H9 (cell line): ENCODE data around the gene TRNP1. TPM values are rescaled to one million over a fixed set of nuclear protein-coding genes. Genes with fewer than 3 reads are reported as not detected.

Experiments used
- DNase-seq: peaks from one replicate; pipeline ENCODE4 v3.0.0-alpha.2; 2017
- H2AFZ ChIP-seq: one replicate; pipeline ENCODE4 v1.6.1; 2013; ENCODE audit warnings: mild to moderate bottlenecking, low read length, control low read depth, moderate library complexity
- H2AK5ac ChIP-seq: 2 replicates; pipeline ENCODE4 v1.6.1; 2013; ENCODE audit warnings: low read length, control low read depth, mixed read lengths; ENCODE audit not compliant: insufficient read length
- H2BK120ac ChIP-seq: one replicate; pipeline ENCODE4 v1.6.1; 2013; ENCODE audit warnings: low read depth, mild to moderate bottlenecking, low read length, control low read depth, inconsistent platforms; ENCODE audit not compliant: poor library complexity, severe bottlenecking
- H2BK12ac ChIP-seq: 2 replicates; pipeline ENCODE4 v1.6.1; 2013; ENCODE audit warnings: low read length, control low read depth, mixed read lengths, low read depth; ENCODE audit not compliant: insufficient read length
- H2BK15ac ChIP-seq: 2 replicates; pipeline ENCODE4 v1.6.1; 2013; ENCODE audit warnings: low read depth, low read length, control low read depth
- H2BK20ac ChIP-seq: one replicate; pipeline ENCODE4 v1.6.1; 2013; ENCODE audit warnings: low read depth, mild to moderate bottlenecking, low read length, control low read depth, inconsistent platforms; ENCODE audit not compliant: poor library complexity, severe bottlenecking
- H2BK5ac ChIP-seq: 2 replicates; pipeline ENCODE4 v1.6.1; 2013; ENCODE audit warnings: low read length, control low read depth, mixed read lengths; ENCODE audit not compliant: insufficient read length
- H3K14ac ChIP-seq: 2 replicates; pipeline ENCODE4 v1.6.1; 2013; ENCODE audit warnings: low read length, control low read depth; ENCODE audit not compliant: insufficient read depth
- H3K18ac ChIP-seq: 2 replicates; pipeline ENCODE4 v1.6.1; 2013; ENCODE audit warnings: low read depth, mild to moderate bottlenecking, mixed read lengths, low read length, control low read depth; ENCODE audit not compliant: insufficient read length
- H3K23ac ChIP-seq: 2 replicates; pipeline ENCODE4 v1.6.1; 2013; ENCODE audit warnings: low read length, control low read depth, mixed read lengths, low read depth; ENCODE audit not compliant: insufficient read length
- H3K23me2 ChIP-seq: 2 replicates; pipeline ENCODE4 v1.6.1; 2013; ENCODE audit warnings: low read depth, mild to moderate bottlenecking, mixed read lengths, low read length, control low read depth; ENCODE audit not compliant: insufficient read length, poor library complexity, severe bottlenecking
- H3K27ac ChIP-seq: 2 replicates; pipeline ENCODE4 v1.5.1; 2013; ENCODE audit warnings: low read length, control low read depth, mixed read lengths, low read depth; ENCODE audit not compliant: insufficient read length
- H3K27me3 ChIP-seq: 2 replicates; pipeline ENCODE4 v1.6.1; 2013; ENCODE audit warnings: low read length, control low read depth, inconsistent platforms; ENCODE audit not compliant: insufficient read depth
- H3K4ac ChIP-seq: 2 replicates; pipeline ENCODE4 v1.6.1; 2013; ENCODE audit warnings: low read depth, mild to moderate bottlenecking, control low read depth, inconsistent platforms, low read length, moderate library complexity
- H3K4me1 ChIP-seq: 2 replicates; pipeline ENCODE4 v1.6.1; 2013; ENCODE audit warnings: low read length, control low read depth, inconsistent platforms; ENCODE audit not compliant: insufficient read depth
- H3K4me2 ChIP-seq: 2 replicates; pipeline ENCODE4 v1.6.1; 2013; ENCODE audit warnings: low read length, control low read depth, mixed read lengths; ENCODE audit not compliant: insufficient read length, insufficient read depth
- H3K56ac ChIP-seq: 2 replicates; pipeline ENCODE4 v1.6.1; 2013; ENCODE audit warnings: low read depth, mild to moderate bottlenecking, mixed read lengths, low read length, control low read depth; ENCODE audit not compliant: insufficient read length
- H3K79me1 ChIP-seq: 2 replicates; pipeline ENCODE4 v1.6.1; 2013; ENCODE audit warnings: low read depth, mild to moderate bottlenecking, moderate library complexity, low read length, control low read depth, inconsistent platforms; ENCODE audit not compliant: insufficient read depth, poor library complexity, severe bottlenecking
- H3K79me2 ChIP-seq: 2 replicates; pipeline ENCODE4 v1.6.1; 2013; ENCODE audit warnings: low read length, control low read depth, inconsistent platforms; ENCODE audit not compliant: insufficient read depth
- H3K9ac ChIP-seq: 2 replicates; pipeline ENCODE4 v1.6.1; 2013; ENCODE audit warnings: low read length, control low read depth, mixed read lengths; ENCODE audit not compliant: insufficient read length; ENCODE audit errors: extremely low read depth
- H3K9me3 ChIP-seq: one replicate; pipeline ENCODE4 v1.6.1; 2013; ENCODE audit warnings: low read depth, low read length, inconsistent platforms; ENCODE audit not compliant: control insufficient read depth
- H3T11ph ChIP-seq: one replicate; pipeline ENCODE4 v1.6.1; 2013; ENCODE audit warnings: mild to moderate bottlenecking, low read length, control low read depth, inconsistent platforms
- H4K20me1 ChIP-seq: one replicate; pipeline ENCODE4 v1.6.1; 2013; ENCODE audit not compliant: control insufficient read depth, insufficient read length, insufficient read depth
- H4K5ac ChIP-seq: 2 replicates; pipeline ENCODE4 v1.6.1; 2013; ENCODE audit warnings: low read depth, mild to moderate bottlenecking, mixed read lengths, low read length, control low read depth; ENCODE audit not compliant: insufficient read length
- H4K8ac ChIP-seq: replicated peaks from 2 replicates; pipeline ENCODE4 v1.6.1; 2013; ENCODE audit warnings: low read length, control low read depth, mixed read lengths, low read depth; ENCODE audit not compliant: insufficient read length
- H4K91ac ChIP-seq: 2 replicates; pipeline ENCODE4 v1.6.1; 2013; ENCODE audit warnings: low read depth, mild to moderate bottlenecking, moderate library complexity, mixed read lengths, low read length, control low read depth; ENCODE audit not compliant: insufficient read length
- H3K27ac Mint-ChIP-seq, 3 experiments: 2 replicates in 2 of 3; 3 replicates in 1 of 3; pipeline ENCODE4 v1.8.0; 2020 to 2021; ENCODE audit warnings: mixed read lengths in 3 of 3, mild to moderate bottlenecking in 1 of 3, moderate library complexity in 1 of 3
- H3K27me3 Mint-ChIP-seq: 2 replicates; pipeline ENCODE4 v1.8.0; 2021; ENCODE audit warnings: low read depth, mild to moderate bottlenecking, moderate library complexity, mixed read lengths
- H3K36me3 Mint-ChIP-seq, 3 experiments: 2 replicates in 2 of 3; 3 replicates in 1 of 3; pipeline ENCODE4 v1.8.0; 2020 to 2021; ENCODE audit warnings: low read depth in 3 of 3, mixed read lengths in 3 of 3; ENCODE audit not compliant: insufficient read depth in 1 of 3
- H3K4me1 Mint-ChIP-seq, 2 experiments: 2 replicates each; pipeline ENCODE4 v1.8.0; 2020; ENCODE audit warnings: mixed read lengths in 2 of 2
- H3K4me3 Mint-ChIP-seq, 2 experiments: 2 replicates in 1 of 2; 3 replicates in 1 of 2; pipeline ENCODE4 v1.8.0; 2020 to 2021; ENCODE audit warnings: mild to moderate bottlenecking in 2 of 2, mixed read lengths in 2 of 2, moderate library complexity in 1 of 2
- H3K9me3 Mint-ChIP-seq, 2 experiments: 2 replicates in 1 of 2; 3 replicates in 1 of 2; pipeline ENCODE4 v1.8.0; 2020; ENCODE audit warnings: mild to moderate bottlenecking in 2 of 2, mixed read lengths in 2 of 2, moderate library complexity in 1 of 2
- WGBS: extraction: QIAGEN DNeasy Blood & Tissue Kit; methylation state at CpG from one replicate; pipeline ENCODE4 v1.1.7; 2013; ENCODE audit warnings: missing lambda C conversion rate, low lambda C conversion rate, mixed read lengths; ENCODE audit not compliant: insufficient read length; ENCODE audit errors: extremely low coverage; 5-methylcytosine and 5-hydroxymethylcytosine counted together
- total RNA-seq: library from RNA; stranded (reverse); gene quantifications from 2 replicates; pipeline ENCODE4 v1.2.1, GENCODE V29; 2021
- TF ChIP-seq, protein P1 (sequence below): fragments of 200-600 bp; sonication (generic); conservative IDR thresholded peaks from 3 replicates; pipeline ENCODE4 v1.8.0; 2021; ENCODE audit warnings: antibody characterized with exemption, mild to moderate bottlenecking

The TRNP1 gene
- total RNA-seq, 1 experiment from 2014 or later = 39.0 TPM

DNA sequence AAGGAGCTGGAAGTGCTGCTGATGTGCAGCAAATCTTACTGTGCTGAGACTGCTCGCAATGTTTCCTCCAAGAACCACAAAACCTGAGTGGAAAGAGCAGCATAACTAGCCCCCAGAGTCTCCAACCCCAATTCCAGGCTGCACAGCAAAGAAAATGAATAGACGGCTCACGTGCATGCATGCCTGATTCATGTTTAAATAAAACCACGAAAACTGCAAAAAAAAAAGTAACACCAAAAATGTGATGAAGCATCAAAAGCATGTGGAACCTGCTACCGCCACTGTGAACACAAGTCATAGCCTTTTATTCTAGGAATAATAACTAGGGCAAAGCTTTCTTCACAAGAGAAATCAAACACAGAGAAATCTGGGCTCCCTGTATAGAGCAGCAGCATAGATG, 9.6 kb upstream of the TRNP1 start:
- Histone ChIP-seq H4K5ac (no peak overlapping the region), H3K4me1 (no peaks in the 10 kb centered on the region), H3K18ac (no peak overlapping the region), H4K91ac (no peak overlapping the region), H3T11ph (no peak overlapping the region), H3K4ac (no peak overlapping the region), H3K9ac (no peak overlapping the region), H3K56ac (no peak overlapping the region), H4K8ac (no peak overlapping the region), H2BK120ac (no peak overlapping the region), H3K4me2 (no peak overlapping the region), H3K9me3 (no peaks in the 10 kb centered on the region), H2BK5ac (no peak overlapping the region), H2AK5ac (no peak overlapping the region), H3K14ac (no peak overlapping the region), H4K20me1 (no peaks in the 10 kb centered on the region), H2AFZ (no peak overlapping the region), H3K23ac (no peak overlapping the region), H2BK20ac (no peak overlapping the region), H3K79me1 (peaks cover 3% of the 10 kb centered on the region), H2BK12ac (no peak overlapping the region), H2BK15ac (no peak overlapping the region), H3K27ac (no peak overlapping the region), H3K23me2 (no peaks in the 10 kb centered on the region), H3K27me3 (no peaks in the 10 kb centered on the region), H3K79me2 (no peaks in the 10 kb centered on the region)
- TF ChIP-seq, protein P1, sequence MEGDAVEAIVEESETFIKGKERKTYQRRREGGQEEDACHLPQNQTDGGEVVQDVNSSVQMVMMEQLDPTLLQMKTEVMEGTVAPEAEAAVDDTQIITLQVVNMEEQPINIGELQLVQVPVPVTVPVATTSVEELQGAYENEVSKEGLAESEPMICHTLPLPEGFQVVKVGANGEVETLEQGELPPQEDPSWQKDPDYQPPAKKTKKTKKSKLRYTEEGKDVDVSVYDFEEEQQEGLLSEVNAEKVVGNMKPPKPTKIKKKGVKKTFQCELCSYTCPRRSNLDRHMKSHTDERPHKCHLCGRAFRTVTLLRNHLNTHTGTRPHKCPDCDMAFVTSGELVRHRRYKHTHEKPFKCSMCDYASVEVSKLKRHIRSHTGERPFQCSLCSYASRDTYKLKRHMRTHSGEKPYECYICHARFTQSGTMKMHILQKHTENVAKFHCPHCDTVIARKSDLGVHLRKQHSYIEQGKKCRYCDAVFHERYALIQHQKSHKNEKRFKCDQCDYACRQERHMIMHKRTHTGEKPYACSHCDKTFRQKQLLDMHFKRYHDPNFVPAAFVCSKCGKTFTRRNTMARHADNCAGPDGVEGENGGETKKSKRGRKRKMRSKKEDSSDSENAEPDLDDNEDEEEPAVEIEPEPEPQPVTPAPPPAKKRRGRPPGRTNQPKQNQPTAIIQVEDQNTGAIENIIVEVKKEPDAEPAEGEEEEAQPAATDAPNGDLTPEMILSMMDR = no peak
- Mint-ChIP-seq H3K4me1 (0 out of 4 replicates have a peak, but pooled peaks cover 0 to 3% of the 10 kb centered on the region in 2 experiments), H3K9me3 (no peaks in the 10 kb centered on the region), H3K4me3 (no peak overlapping the region), H3K27me3 (peaks cover 10% of the 10 kb centered on the region), H3K36me3 (no peaks in the 10 kb centered on the region), H3K27ac (no peak overlapping the region)
- no CpG with 5 or more reads among the region's 5 CpGs for WGBS
- no peak for DNase-seq
